ENCODE results near the gene CWF19L1. TPM values are rescaled to one million over a fixed set of nuclear protein-coding genes. Genes with fewer than 3 reads are reported as not detected.

CWF19L1 gene
- total and polyA plus RNA-seq, 7 donors: 13.8 to 23.4 (median 15.3) TPM

GRCh38 chr10:100183481-100183880 lies 84.0 kb downstream of the CWF19L1 start:
- Histone ChIP-seq H3K4me3 (no peak overlapping the region), H3K4me1 (peaks cover 0 to 26% (median 23%) of the 10 kb centered on the region in 4 donors), H3K36me3 (peaks cover 0 to 39% (median 2%) of the 10 kb centered on the region in 4 donors), H3K27me3 (no peaks in the 10 kb centered on the region), H3K9me3 (no peaks in the 10 kb centered on the region), H3K27ac (no peak overlapping the region)
- intact Hi-C loops (cut with DNase I): loop anchor here (10.0 kb wide), 1 partner anchor 339 kb away; no protein-coding TSS in a partner anchor
- no peak for TF ChIP-seq POLR2A (IDR thresholded peaks at IDR 0.05)
- TF ChIP-seq POLR2AphosphoS5 (IDR thresholded peaks at IDR 0.05): no peak
- no peak for TF ChIP-seq CTCF (IDR thresholded peaks at IDR 0.05)
- no peak for TF ChIP-seq EP300 (IDR thresholded peaks at IDR 0.05)
- no peak for DNase-seq
- 10 to 28% methylated on average over 3 of the region's 3 CpGs for WGBS, 2 donors

- no peaks in the 10 kb centered on the region for H3K9me3 ChIP-seq
- intact Hi-C loops (cut with DNase I): loop anchor here (10.0 kb wide), 1 partner anchor 338 kb away; no protein-coding TSS in a partner anchor
- no peaks in the 10 kb centered on the region for H3K27me3 ChIP-seq
- H3K27ac ChIP-seq: no peak overlapping the region
- peaks cover 0 to 26% (median 23%) of the 10 kb centered on the region in 4 donors for H3K4me1 ChIP-seq
- no peak for TF ChIP-seq CTCF (IDR thresholded peaks at IDR 0.05)
- TF ChIP-seq EP300 (IDR thresholded peaks at IDR 0.05): no peak
- TF ChIP-seq POLR2AphosphoS5 (IDR thresholded peaks at IDR 0.05): no peak
- no peak for TF ChIP-seq POLR2A (IDR thresholded peaks at IDR 0.05)
- no peak for DNase-seq
- H3K36me3 ChIP-seq: peaks cover 0 to 44% (median 2%) of the 10 kb centered on the region in 4 donors
- no peak overlapping the region for H3K4me3 ChIP-seq
- WGBS, 2 donors: 39 to 75% methylated on average over 3 of the region's 3 CpGs
Observed at GRCh38 chr10:100182908-100183307, 84.5 kb downstream of the CWF19L1 start.

Small RNA genes lying within 50 kb of the gene (small RNA-seq; reads per million reads assigned to genes)
- gene RNU6-422P: 0 reads per million in 3 donors
- 14.0 to 35.8 (median 24.2) reads per million in 3 donors for gene SNORA12

Other genes with a start within 250 kb of the CWF19L1 start
- not detected for gene CPN1, start 185.8 kb downstream of the CWF19L1 start, total RNA-seq
- gene CPN1, start 185.8 kb downstream of the CWF19L1 start, polyA plus RNA-seq: under 1 TPM in 1 of 3 donors, not detected in 2; 0.60 TPM
- 10 to 100 TPM in 2 of 4 donors, 1 to 10 TPM in 2; 7.9 to 11.9 (median 9.7) TPM for gene ERLIN1, start 81.6 kb downstream of the CWF19L1 start, total RNA-seq
- gene ERLIN1, start 81.6 kb downstream of the CWF19L1 start, polyA plus RNA-seq: 10 to 100 TPM in 2 of 3 donors, 1 to 10 TPM in 1; 7.4 to 28.4 (median 11.4) TPM
- gene CHUK, start 38.0 kb downstream of the CWF19L1 start, total RNA-seq: 10 to 100 TPM; 19.4 to 25.7 (median 23.7) TPM
- gene CHUK, start 38.0 kb downstream of the CWF19L1 start, polyA plus RNA-seq: 10 to 100 TPM; 12.3 to 18.6 (median 17.3) TPM
- 10 to 100 TPM; 12.1 to 23.9 (median 18.3) TPM for gene BLOC1S2, start 19.0 kb upstream of the CWF19L1 start, total RNA-seq
- 10 to 100 TPM; 36.6 to 55.0 (median 51.1) TPM for gene BLOC1S2, start 19.0 kb upstream of the CWF19L1 start, polyA plus RNA-seq
- gene PKD2L1, start 62.6 kb upstream of the CWF19L1 start, total RNA-seq: not detected
- 1 to 10 TPM in 1 of 3 donors, under 1 TPM in 2; 0.31 to 4.2 (median 0.60) TPM for gene PKD2L1, start 62.6 kb upstream of the CWF19L1 start, polyA plus RNA-seq
- 10 to 100 TPM in 3 of 4 donors, 1 to 10 TPM in 1; 4.8 to 28.5 (median 12.5) TPM for gene SCD, start 79.6 kb upstream of the CWF19L1 start, total RNA-seq
- gene SCD, start 79.6 kb upstream of the CWF19L1 start, polyA plus RNA-seq: 100 to 1,000 TPM in 1 of 3 donors, 10 to 100 TPM in 1, 1 to 10 TPM in 1; 4.2 to 199 (median 15.7) TPM
- not detected for gene WNT8B, start 195.4 kb upstream of the CWF19L1 start, total RNA-seq
- under 1 TPM in 1 of 3 donors, not detected in 2; 0.06 TPM for gene WNT8B, start 195.4 kb upstream of the CWF19L1 start, polyA plus RNA-seq

Data from sigmoid colon (tissue), 7 donors.